K562 treated with DMSO at 1 percent for 4 hours (cell line): ENCODE results near the gene FRRS1. TPM values are rescaled to one million over a fixed set of nuclear protein-coding genes. Genes with fewer than 3 reads are reported as not detected.

Source experiments
- total RNA-seq: library from RNA; unstranded; fragments of 300-600 nt; gene quantifications from 2 replicates; pipeline ENCODE4 v1.2.3, GENCODE V29; 2022; ENCODE audit not compliant: insufficient read depth

FRRS1 gene
- 13.9 and 23.8 TPM in 2 replicates for total RNA-seq

GRCh38 chr1:99766378-99766800 is at the start of gene FRRS1:
FRRS1 (minus strand) TSS chr1:99766635; CDS start chr1:99748768, 17,867 bp downstream.

Other genes starting within 250 kb of the FRRS1 start
- 2.9 and 3.9 TPM in 2 replicates for gene PALMD, start 120.5 kb downstream of the FRRS1 start, total RNA-seq
- gene AGL, start 83.7 kb upstream of the FRRS1 start, total RNA-seq = 9.0 and 10.4 TPM in 2 replicates
- 4.9 and 7.5 TPM in 2 replicates for gene SLC35A3, start 203.4 kb upstream of the FRRS1 start, total RNA-seq